Measurements from ENCODE around the gene TSC22D3.

- TF ChIP-seq, protein P1, sequence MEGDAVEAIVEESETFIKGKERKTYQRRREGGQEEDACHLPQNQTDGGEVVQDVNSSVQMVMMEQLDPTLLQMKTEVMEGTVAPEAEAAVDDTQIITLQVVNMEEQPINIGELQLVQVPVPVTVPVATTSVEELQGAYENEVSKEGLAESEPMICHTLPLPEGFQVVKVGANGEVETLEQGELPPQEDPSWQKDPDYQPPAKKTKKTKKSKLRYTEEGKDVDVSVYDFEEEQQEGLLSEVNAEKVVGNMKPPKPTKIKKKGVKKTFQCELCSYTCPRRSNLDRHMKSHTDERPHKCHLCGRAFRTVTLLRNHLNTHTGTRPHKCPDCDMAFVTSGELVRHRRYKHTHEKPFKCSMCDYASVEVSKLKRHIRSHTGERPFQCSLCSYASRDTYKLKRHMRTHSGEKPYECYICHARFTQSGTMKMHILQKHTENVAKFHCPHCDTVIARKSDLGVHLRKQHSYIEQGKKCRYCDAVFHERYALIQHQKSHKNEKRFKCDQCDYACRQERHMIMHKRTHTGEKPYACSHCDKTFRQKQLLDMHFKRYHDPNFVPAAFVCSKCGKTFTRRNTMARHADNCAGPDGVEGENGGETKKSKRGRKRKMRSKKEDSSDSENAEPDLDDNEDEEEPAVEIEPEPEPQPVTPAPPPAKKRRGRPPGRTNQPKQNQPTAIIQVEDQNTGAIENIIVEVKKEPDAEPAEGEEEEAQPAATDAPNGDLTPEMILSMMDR (IDR thresholded peaks at IDR 0.05; ENCODE audit: borderline replicate concordance, extremely low read depth, low read length, poor library complexity, severe bottlenecking): no peak
- no peak for TF ChIP-seq EZH2 (IDR thresholded peaks at IDR 0.05; ENCODE audit: borderline replicate concordance, low read depth, low read length, severe bottlenecking)
Measured at GRCh38 chrX:107704587-107704986, 71.0 kb downstream of the TSC22D3 start.
